ENCODE results near the gene CLDN15.

Gene CLDN15

DNA sequence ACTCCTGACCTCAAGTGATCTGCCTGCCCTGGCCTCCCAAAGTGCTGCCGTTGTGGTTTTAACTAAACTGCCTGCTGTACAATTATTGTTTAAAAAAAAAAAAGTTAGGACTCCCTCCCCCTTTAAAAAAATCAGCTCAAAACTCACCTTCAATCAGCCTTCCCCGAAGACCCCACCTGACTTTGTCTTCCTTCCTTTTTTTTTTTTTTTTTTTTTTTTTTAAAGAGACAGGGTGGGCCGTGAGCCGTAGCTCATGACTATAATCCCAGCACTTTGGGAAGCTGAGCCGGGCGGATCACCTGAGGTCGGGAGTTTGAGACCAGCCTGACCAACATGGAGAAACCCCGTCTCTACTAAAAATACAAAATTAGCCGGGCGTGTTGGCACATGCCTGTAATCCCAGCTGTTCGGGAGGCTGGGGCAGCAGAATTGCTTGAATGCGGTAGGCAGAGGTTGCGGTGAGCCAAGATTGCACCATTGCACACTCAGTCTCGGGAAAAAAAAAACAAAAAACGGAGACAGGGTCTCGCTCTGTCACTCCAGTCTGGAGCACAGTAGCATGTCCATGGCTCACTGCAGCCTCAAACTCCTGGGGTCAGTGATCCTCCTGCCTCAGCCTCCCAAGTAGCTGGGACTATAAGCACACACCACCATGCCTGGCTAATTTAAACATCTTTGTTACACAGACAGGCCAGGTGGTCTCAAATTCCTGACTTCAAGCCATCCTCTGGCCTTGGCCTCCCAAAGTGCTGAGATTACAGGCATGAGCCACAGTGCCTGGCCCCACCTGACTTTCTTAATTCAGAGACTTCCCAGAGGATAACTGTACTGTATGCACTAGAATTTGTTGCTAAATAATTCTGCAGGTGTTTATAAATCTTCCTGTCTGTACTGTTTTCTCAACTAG is 4.1 kb upstream of the CLDN15 start:
- Histone ChIP-seq H3K27ac (ENCODE audit: low read length) (no peak overlapping the region), H3K9me3 (ENCODE audit: insufficient read depth, low read depth, low read length) (no peaks in the 10 kb centered on the region), H3K9ac (ENCODE audit: low read depth, low read length) (no peak overlapping the region), H3K36me3 (ENCODE audit: insufficient read depth, low read depth, low read length) (peaks cover 30% of the 10 kb centered on the region), H3K4me3 (ENCODE audit: low read length) (no peak overlapping the region), H3K27me3 (ENCODE audit: insufficient read depth, low read length) (no peaks in the 10 kb centered on the region), H3K4me1 (ENCODE audit: insufficient read depth, low read length) (0 out of 2 replicates have a peak, but pooled peaks cover 2% of the 10 kb centered on the region)

DNA sequence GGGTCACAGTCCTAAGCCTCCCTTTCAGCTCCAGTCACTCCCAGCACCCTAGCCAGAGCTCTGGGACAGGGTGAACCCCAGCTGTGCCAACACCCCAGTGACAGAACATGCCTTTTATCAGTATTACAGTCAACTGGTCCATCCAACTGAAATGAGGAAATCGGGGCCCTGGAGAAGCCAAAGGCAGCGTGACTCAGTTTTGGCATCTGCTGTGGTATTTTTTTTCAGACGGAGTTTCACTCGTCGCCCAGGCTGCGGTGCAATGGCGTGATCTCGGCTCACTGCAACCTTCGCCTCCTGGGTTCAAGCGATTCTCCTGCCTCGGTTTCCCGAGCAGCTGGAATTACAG is 3.4 kb upstream of the CLDN15 start:
- H3K27me3 ChIP-seq (ENCODE audit: insufficient read depth, low read length): no peaks in the 10 kb centered on the region
- 0 out of 2 replicates have a peak, but pooled peaks cover 2% of the 10 kb centered on the region for H3K4me1 ChIP-seq (ENCODE audit: insufficient read depth, low read length)
- H3K9me3 ChIP-seq (ENCODE audit: insufficient read depth, low read depth, low read length): no peaks in the 10 kb centered on the region
- peaks cover 30% of the 10 kb centered on the region for H3K36me3 ChIP-seq (ENCODE audit: insufficient read depth, low read depth, low read length)
- no peak overlapping the region for H3K27ac ChIP-seq (ENCODE audit: low read length)
- no peak overlapping the region for H3K9ac ChIP-seq (ENCODE audit: low read depth, low read length)
- no peak overlapping the region for H3K4me3 ChIP-seq (ENCODE audit: low read length)

DNA sequence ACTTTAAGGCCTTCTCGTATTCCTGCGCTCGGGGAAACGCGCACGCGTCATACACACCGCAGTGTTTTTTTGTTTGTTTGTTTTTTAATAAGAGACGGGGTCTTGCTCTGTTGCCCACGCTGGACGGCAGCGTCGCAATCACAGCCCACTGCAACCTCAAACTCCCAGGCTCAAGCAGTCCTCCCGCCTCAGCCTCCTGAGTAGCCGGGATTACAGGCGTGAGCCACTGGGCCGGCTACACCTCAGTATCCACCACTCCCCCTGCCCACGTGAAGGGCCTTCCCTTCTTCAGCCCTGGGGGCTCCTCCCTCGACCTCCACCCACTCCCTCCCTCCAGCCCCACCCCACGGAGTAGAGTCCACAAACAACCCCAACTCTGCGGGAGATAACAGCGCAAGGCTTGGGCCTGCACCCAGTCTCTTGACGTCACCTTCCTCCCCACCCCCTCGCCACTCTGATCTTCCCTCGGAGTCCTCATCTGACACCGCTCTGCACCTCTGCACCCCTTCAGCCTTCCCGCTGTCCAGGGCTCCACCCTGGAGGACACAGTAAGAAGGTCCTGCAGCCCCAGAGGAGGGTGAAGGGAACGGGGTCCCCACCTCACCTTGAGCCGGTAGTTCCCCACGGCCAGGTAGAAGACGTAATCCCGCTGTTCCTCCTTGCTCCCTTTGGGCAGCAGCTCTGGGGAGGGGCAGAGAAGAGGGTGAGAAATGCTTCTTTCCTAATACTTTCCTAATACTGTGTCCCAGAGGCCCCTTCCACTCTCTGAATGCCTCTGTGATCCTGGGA is 2.8 kb upstream of the CLDN15 start:
- Histone ChIP-seq H3K27me3 (ENCODE audit: insufficient read depth, low read length) (no peaks in the 10 kb centered on the region), H3K4me1 (ENCODE audit: insufficient read depth, low read length) (0 out of 2 replicates have a peak, but pooled peaks cover 2% of the 10 kb centered on the region), H3K9me3 (ENCODE audit: insufficient read depth, low read depth, low read length) (no peaks in the 10 kb centered on the region), H3K36me3 (ENCODE audit: insufficient read depth, low read depth, low read length) (peaks cover 30% of the 10 kb centered on the region), H3K4me3 (ENCODE audit: low read length) (no peak overlapping the region), H3K27ac (ENCODE audit: low read length) (no peak overlapping the region), H3K9ac (ENCODE audit: low read depth, low read length) (no peak overlapping the region)

DNA sequence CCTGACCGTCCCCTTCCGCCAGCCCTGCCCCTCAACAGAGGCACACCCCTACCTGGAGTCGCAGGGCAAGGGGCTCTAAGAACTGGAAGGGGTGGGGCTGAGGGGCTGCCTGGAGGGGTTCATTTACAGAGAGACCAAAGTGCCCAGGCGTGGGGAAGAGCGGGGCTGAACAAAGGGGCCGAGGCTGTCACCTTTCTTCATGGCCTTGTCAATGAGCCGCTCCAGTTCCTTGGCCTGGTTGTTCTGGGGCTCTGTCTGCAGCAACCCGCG is 2.3 kb upstream of the CLDN15 start:
- Histone ChIP-seq H3K4me1 (ENCODE audit: insufficient read depth, low read length) (0 out of 2 replicates have a peak, but pooled peaks cover 2% of the 10 kb centered on the region), H3K4me3 (ENCODE audit: low read length) (no peak overlapping the region), H3K9ac (ENCODE audit: low read depth, low read length) (no peak overlapping the region), H3K9me3 (ENCODE audit: insufficient read depth, low read depth, low read length) (no peaks in the 10 kb centered on the region), H3K27me3 (ENCODE audit: insufficient read depth, low read length) (no peaks in the 10 kb centered on the region), H3K27ac (ENCODE audit: low read length) (no peak overlapping the region), H3K36me3 (ENCODE audit: insufficient read depth, low read depth, low read length) (peaks cover 30% of the 10 kb centered on the region)

DNA sequence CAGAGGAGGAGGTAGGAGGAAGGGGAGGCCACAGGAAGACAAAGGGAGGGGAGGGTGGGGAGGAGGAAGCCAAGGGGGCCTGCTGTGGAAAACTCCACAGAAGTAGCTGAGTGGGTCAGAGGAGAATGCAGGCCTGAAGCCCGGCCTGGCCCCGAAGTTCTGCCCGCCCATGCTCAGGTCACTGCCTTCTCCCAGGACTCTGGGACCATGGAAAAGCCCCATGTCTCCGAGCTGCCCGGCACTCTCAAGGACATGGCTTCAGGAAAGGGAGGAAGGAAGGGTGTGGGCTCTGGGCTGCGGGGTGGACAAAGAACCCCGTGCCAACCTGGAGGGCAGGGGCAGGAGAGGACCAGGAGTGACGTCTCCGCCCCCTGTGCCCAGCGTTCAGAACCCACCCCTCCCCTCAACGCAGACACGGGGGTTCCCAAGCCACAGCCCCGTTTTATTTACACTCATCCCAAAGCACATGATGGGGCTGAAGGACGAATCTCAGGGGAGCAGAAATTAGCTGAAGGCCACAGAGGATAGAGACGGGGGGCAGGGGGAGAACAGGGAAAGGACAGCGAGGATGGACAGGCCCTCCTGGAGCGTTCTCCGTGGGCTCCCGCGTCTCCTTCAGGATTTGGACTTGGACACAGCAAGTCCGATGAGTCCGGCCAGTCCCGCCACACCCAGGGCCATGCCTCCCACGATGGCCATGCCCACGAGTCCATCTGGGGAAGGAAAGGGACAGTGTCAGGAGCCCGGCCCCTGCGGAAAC is 1.8 kb upstream of the CLDN15 start:
- H3K27me3 ChIP-seq (ENCODE audit: insufficient read depth, low read length): no peaks in the 10 kb centered on the region
- H3K27ac ChIP-seq (ENCODE audit: low read length): no peak overlapping the region
- no peaks in the 10 kb centered on the region for H3K9me3 ChIP-seq (ENCODE audit: insufficient read depth, low read depth, low read length)
- no peak overlapping the region for H3K9ac ChIP-seq (ENCODE audit: low read depth, low read length)
- H3K4me1 ChIP-seq (ENCODE audit: insufficient read depth, low read length): 0 out of 2 replicates have a peak, but pooled peaks cover 2% of the 10 kb centered on the region
- peaks cover 30% of the 10 kb centered on the region for H3K36me3 ChIP-seq (ENCODE audit: insufficient read depth, low read depth, low read length)
- no peak overlapping the region for H3K4me3 ChIP-seq (ENCODE audit: low read length)

DNA sequence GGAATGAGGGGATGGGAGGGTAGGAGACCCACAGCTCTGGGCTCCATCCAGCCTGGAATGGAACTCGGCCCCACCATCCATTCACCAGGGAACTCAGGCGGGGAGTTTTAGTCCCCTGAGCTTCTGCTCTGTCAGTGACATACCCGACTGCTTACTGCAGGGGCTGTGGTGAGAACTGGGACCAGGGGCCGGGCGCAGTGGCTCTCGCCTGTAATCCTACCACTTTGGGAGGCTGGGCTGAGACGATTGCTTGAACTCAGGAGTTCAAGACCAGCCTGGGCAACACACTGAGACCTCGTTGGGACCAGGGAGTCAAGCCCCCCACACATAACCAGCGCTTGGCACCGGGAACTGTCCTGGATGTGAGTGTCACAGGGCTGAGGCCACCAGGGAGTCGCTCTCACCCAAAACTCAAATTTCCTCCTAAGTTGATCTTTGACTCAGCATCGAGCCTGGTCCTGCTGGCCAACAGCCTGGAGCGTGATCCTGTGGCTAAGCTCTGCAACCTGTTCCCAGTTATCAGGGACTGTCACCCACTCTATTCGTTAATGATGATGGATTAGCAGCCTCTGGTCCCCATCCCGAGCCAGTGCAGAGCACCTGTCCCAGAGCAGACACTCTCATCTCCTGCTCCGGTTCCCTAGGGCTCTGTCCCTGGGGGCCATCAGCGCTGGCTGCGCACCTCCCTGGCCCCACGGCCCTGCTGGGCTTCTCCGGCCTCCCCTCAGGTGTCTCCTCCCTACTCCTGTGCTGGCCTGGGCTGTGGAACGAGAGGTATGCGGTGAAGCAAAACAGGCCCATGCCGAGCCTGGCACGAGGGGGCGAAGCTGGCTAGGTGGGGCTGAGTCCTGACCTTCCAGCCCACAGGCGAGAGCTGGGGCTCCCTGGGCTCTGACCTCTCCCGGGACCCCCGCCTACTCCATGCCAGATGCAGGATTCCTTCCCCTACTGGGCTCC is 902 bp upstream of the CLDN15 start:
- no peak overlapping the region for H3K4me3 ChIP-seq (ENCODE audit: low read length)
- H3K4me1 ChIP-seq (ENCODE audit: insufficient read depth, low read length): 0 out of 2 replicates have a peak, but pooled peaks cover 2% of the 10 kb centered on the region
- no peaks in the 10 kb centered on the region for H3K27me3 ChIP-seq (ENCODE audit: insufficient read depth, low read length)
- H3K36me3 ChIP-seq (ENCODE audit: insufficient read depth, low read depth, low read length): peaks cover 30% of the 10 kb centered on the region
- no peak overlapping the region for H3K9ac ChIP-seq (ENCODE audit: low read depth, low read length)
- no peaks in the 10 kb centered on the region for H3K9me3 ChIP-seq (ENCODE audit: insufficient read depth, low read depth, low read length)
- H3K27ac ChIP-seq (ENCODE audit: low read length): no peak overlapping the region

DNA sequence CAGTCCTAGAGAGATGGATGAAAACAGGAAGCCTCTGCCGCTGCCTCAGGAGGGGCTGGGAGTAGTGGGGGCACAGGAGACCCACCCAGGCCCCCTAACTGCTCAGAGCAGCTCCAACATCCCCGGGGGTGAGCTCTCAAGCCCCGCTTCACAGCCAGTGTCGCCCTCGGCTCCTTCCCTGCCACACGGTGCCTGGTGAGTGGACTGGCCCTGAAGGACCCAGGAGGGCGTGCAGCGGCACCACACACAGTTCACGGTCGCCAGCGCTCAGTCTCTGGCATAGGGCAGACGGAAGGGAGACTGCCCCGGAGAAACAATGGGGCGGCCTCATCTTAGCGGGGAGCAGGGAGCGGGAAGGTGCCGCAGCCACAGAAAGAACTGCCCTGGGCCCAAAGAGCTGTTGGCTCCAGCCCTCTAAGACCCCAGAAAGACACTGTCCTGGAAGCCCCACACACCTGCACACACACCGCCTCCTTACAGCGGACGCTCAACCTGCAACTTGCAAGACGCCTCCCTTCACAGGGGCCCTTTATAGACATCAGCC is 1.2 kb downstream of the CLDN15 start:
- H3K27me3 ChIP-seq (ENCODE audit: insufficient read depth, low read length): no peaks in the 10 kb centered on the region
- H3K4me3 ChIP-seq (ENCODE audit: low read length): no peak overlapping the region
- no peaks in the 10 kb centered on the region for H3K9me3 ChIP-seq (ENCODE audit: insufficient read depth, low read depth, low read length)
- peaks cover 2% of the 10 kb centered on the region; the same call in 1 of the 2 replicates for H3K4me1 ChIP-seq (ENCODE audit: insufficient read depth, low read length)
- no peak overlapping the region for H3K9ac ChIP-seq (ENCODE audit: low read depth, low read length)
- no peak overlapping the region for H3K27ac ChIP-seq (ENCODE audit: low read length)
- peaks cover 24% of the 10 kb centered on the region for H3K36me3 ChIP-seq (ENCODE audit: insufficient read depth, low read depth, low read length)

DNA sequence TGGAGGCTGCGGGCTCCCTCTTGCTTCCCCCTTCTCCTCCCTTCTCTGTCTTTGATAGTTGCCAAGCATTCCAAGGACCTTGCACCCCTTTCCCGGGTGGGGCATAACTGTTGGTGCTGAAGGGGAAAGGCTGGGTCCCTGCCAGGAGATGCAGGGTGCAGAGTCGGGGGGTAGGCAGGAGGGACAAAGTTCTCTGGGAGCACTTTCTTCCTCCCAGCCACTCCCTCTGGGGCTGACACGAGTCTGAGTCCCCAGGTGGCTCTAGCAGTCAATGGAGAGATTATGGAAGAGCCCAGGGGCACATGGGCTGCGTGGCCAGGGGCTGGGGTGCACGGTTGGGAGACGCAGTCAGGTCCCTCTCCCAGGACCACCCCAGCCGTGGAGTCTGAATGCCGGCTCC is 2.1 kb downstream of the CLDN15 start:
- peaks cover 18% of the 10 kb centered on the region; the same call in 1 of the 2 replicates for H3K36me3 ChIP-seq (ENCODE audit: insufficient read depth, low read depth, low read length)
- no peak overlapping the region for H3K9ac ChIP-seq (ENCODE audit: low read depth, low read length)
- H3K27ac ChIP-seq (ENCODE audit: low read length): no peak overlapping the region
- H3K9me3 ChIP-seq (ENCODE audit: insufficient read depth, low read depth, low read length): no peaks in the 10 kb centered on the region
- H3K27me3 ChIP-seq (ENCODE audit: insufficient read depth, low read length): no peaks in the 10 kb centered on the region
- H3K4me1 ChIP-seq (ENCODE audit: insufficient read depth, low read length): peaks cover 2% of the 10 kb centered on the region; the same call in 1 of the 2 replicates
- H3K4me3 ChIP-seq (ENCODE audit: low read length): no peak overlapping the region

DNA sequence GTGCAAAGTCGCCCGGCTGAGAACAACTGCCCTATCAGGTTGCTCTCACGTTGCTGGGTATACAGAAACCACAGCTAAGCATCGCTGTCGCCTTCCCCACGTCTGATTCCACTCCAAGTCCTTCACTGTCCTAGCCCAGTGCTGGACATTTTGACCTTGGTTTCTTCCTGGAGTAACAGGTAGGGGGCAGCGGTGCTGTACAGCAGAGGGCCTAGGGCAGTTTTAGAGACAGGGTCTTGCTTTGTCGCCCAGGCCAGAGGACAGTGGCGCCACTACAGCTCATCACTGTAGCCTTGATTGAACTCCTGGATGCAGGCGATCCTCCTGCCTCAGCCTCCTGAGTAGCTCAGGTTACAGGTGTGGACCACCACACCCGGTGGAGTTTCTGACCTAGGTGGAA is 2.6 kb downstream of the CLDN15 start:
- H3K4me3 ChIP-seq (ENCODE audit: low read length): no peak overlapping the region
- H3K36me3 ChIP-seq (ENCODE audit: insufficient read depth, low read depth, low read length): peaks cover 18% of the 10 kb centered on the region; the same call in 1 of the 2 replicates
- no peaks in the 10 kb centered on the region for H3K27me3 ChIP-seq (ENCODE audit: insufficient read depth, low read length)
- H3K9me3 ChIP-seq (ENCODE audit: insufficient read depth, low read depth, low read length): no peaks in the 10 kb centered on the region
- no peak overlapping the region for H3K27ac ChIP-seq (ENCODE audit: low read length)
- H3K4me1 ChIP-seq (ENCODE audit: insufficient read depth, low read length): peaks cover 2% of the 10 kb centered on the region; the same call in 1 of the 2 replicates
- H3K9ac ChIP-seq (ENCODE audit: low read depth, low read length): no peak overlapping the region

DNA sequence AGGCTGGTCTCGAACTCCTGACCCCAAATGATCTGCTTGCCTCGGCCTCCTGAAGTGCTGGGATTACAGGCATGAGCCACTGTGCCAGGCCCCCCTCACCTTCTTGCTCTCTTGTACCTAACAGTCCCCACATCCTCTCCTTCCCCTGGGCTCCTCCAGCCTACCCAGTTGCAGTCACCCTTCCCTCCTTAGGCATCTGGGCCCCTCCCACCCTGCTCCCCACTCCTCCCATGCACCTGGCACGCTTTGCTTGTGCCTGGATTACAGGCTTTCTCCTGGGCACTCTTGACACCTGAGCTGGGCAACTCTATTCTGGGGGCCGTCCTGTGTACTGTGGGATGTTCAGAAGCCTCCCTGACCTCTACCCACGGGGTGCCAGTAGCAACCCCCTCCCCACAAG is 3.0 kb downstream of the CLDN15 start:
- Histone ChIP-seq H3K27me3 (ENCODE audit: insufficient read depth, low read length) (no peaks in the 10 kb centered on the region), H3K27ac (ENCODE audit: low read length) (no peak overlapping the region), H3K4me3 (ENCODE audit: low read length) (no peak overlapping the region), H3K9me3 (ENCODE audit: insufficient read depth, low read depth, low read length) (no peaks in the 10 kb centered on the region), H3K36me3 (ENCODE audit: insufficient read depth, low read depth, low read length) (peaks cover 15% of the 10 kb centered on the region; the same call in 1 of the 2 replicates), H3K9ac (ENCODE audit: low read depth, low read length) (no peak overlapping the region), H3K4me1 (ENCODE audit: insufficient read depth, low read length) (peaks cover 2% of the 10 kb centered on the region; the same call in 1 of the 2 replicates)

Data from iPS-20b (cell line).